Neural progenitor cell (in vitro differentiated cells): ENCODE data around the gene CKAP4. TPM values are rescaled to one million over a fixed set of nuclear protein-coding genes. Genes with fewer than 3 reads are reported as not detected.

Experiments
- DNase-seq: peaks from one replicate; pipeline ENCODE4 v3.0.0-alpha.2; 2016; ENCODE audit warnings: low spot score
- H2AFZ ChIP-seq: fragments of 200-600 bp; sonication (generic); replicated peaks from 2 replicates; pipeline ENCODE4 v1.6.1; 2016; ENCODE audit warnings: antibody characterized with exemption
- H3F3A ChIP-seq: fragments of 200-600 bp; sonication (generic); 2 replicates; pipeline ENCODE4 v1.6.1; 2016; ENCODE audit warnings: antibody characterized with exemption, low read depth
- H3K27ac ChIP-seq: fragments of 200-600 bp; sonication (generic); 2 replicates; pipeline ENCODE4 v1.5.1; 2016; ENCODE audit warnings: mild to moderate bottlenecking
- H3K27me3 ChIP-seq: fragments of 200-600 bp; sonication (generic); 2 replicates; pipeline ENCODE4 v1.6.1; 2016; ENCODE audit warnings: mild to moderate bottlenecking, moderate library complexity
- H3K36me3 ChIP-seq: fragments of 200-600 bp; sonication (generic); 2 replicates; pipeline ENCODE4 v1.5.1; 2016
- H3K4me1 ChIP-seq: fragments of 200-600 bp; sonication (generic); 2 replicates; pipeline ENCODE4 v1.6.1; 2016; ENCODE audit warnings: mixed run types
- H3K4me2 ChIP-seq: fragments of 200-600 bp; sonication (generic); 2 replicates; pipeline ENCODE4 v1.6.1; 2016
- H3K4me3 ChIP-seq: fragments of 200-600 bp; sonication (generic); 2 replicates; pipeline ENCODE4 v1.5.1; 2016
- H3K79me2 ChIP-seq: fragments of 200-600 bp; sonication (generic); 2 replicates; pipeline ENCODE4 v1.6.1; 2016; ENCODE audit warnings: low read depth
- H3K9ac ChIP-seq: fragments of 200-600 bp; sonication (generic); 2 replicates; pipeline ENCODE4 v1.6.1; 2016
- H3K9me3 ChIP-seq: fragments of 200-600 bp; sonication (generic); 2 replicates; pipeline ENCODE4 v1.5.1; 2016; ENCODE audit warnings: low read depth
- H4K20me1 ChIP-seq: fragments of 200-600 bp; sonication (generic); 2 replicates; pipeline ENCODE4 v1.6.1; 2016; ENCODE audit warnings: low read depth
- H3K27ac Mint-ChIP-seq: 3 replicates; pipeline ENCODE4 v1.8.0; 2021; ENCODE audit warnings: mixed read lengths
- H3K27me3 Mint-ChIP-seq: 2 replicates; pipeline ENCODE4 v1.8.0; 2022; ENCODE audit warnings: low read depth, mild to moderate bottlenecking, inconsistent platforms, moderate library complexity, mixed read lengths; ENCODE audit not compliant: insufficient read depth
- H3K36me3 Mint-ChIP-seq: 3 replicates; pipeline ENCODE4 v1.8.0; 2021; ENCODE audit warnings: mixed read lengths
- H3K4me1 Mint-ChIP-seq: 3 replicates; pipeline ENCODE4 v1.8.0; 2021; ENCODE audit warnings: mixed read lengths
- H3K4me3 Mint-ChIP-seq: 3 replicates; pipeline ENCODE4 v1.8.0; 2021; ENCODE audit warnings: mild to moderate bottlenecking, moderate library complexity, mixed read lengths
- H3K9me3 Mint-ChIP-seq: 3 replicates; pipeline ENCODE4 v1.8.0; 2020; ENCODE audit warnings: mixed read lengths
- CTCF ChIP-seq: fragments of 200-600 bp; sonication (generic); IDR thresholded peaks from 2 replicates; pipeline ENCODE4 v1.5.1; 2017; ENCODE audit warnings: antibody characterized with exemption, mild to moderate bottlenecking
- EZH2 ChIP-seq: fragments of 200-600 bp; sonication (generic); IDR thresholded peaks from 2 replicates; pipeline ENCODE4 v1.6.1; 2017; ENCODE audit warnings: antibody characterized with exemption, mild to moderate bottlenecking, moderate library complexity
- EZH2phosphoT487 ChIP-seq: fragments of 200-600 bp; sonication (generic); IDR thresholded peaks from 2 replicates; pipeline ENCODE4 v1.6.1; 2017; ENCODE audit warnings: antibody characterized with exemption
- total RNA-seq: library from RNA; depleted of rRNA; stranded (reverse); fragments of >200 nt; gene quantifications from 2 replicates; pipeline ENCODE4 v1.2.3, GENCODE V29; 2015; ENCODE audit warnings: low replicate concordance

CKAP4 gene
- total RNA-seq, 1 donor from 2014 or later = 58.7 TPM

- Mint-ChIP-seq H3K27me3 (peaks cover 2% of the 10 kb centered on the region), H3K4me3 (no peak overlapping the region), H3K36me3 (no peaks in the 10 kb centered on the region), H3K9me3 (no peaks in the 10 kb centered on the region), H3K4me1 (no peaks in the 10 kb centered on the region), H3K27ac (no peak overlapping the region)
- Histone ChIP-seq H3K27me3 (no peaks in the 10 kb centered on the region), H3K9ac (no peak overlapping the region), H3K4me3 (no peak overlapping the region), H4K20me1 (no peaks in the 10 kb centered on the region), H2AFZ (no peak overlapping the region), H3K27ac (no peak overlapping the region), H3F3A (no peaks in the 10 kb centered on the region), H3K4me1 (no peaks in the 10 kb centered on the region), H3K79me2 (no peaks in the 10 kb centered on the region), H3K9me3 (no peaks in the 10 kb centered on the region), H3K4me2 (no peak overlapping the region), H3K36me3 (no peaks in the 10 kb centered on the region)
- TF ChIP-seq EZH2 = no peak
- no peak for TF ChIP-seq CTCF
- no peak for TF ChIP-seq EZH2phosphoT487
- no peak for DNase-seq
Observed at GRCh38 chr12:106292339-106292738, 44.5 kb upstream of the CKAP4 start.

GRCh38 chr12:106291342-106291741, 43.5 kb upstream of the CKAP4 start:
- Histone ChIP-seq H3K4me2 (no peak overlapping the region), H3K27me3 (no peaks in the 10 kb centered on the region), H3K4me3 (no peak overlapping the region), H3K9me3 (no peaks in the 10 kb centered on the region), H3K9ac (no peak overlapping the region), H4K20me1 (no peaks in the 10 kb centered on the region), H3K79me2 (no peaks in the 10 kb centered on the region), H3K4me1 (no peaks in the 10 kb centered on the region), H3K36me3 (no peaks in the 10 kb centered on the region), H3K27ac (no peak overlapping the region), H2AFZ (no peak overlapping the region), H3F3A (no peaks in the 10 kb centered on the region)
- Mint-ChIP-seq H3K36me3 (no peaks in the 10 kb centered on the region), H3K4me3 (no peak overlapping the region), H3K27me3 (peaks cover 2% of the 10 kb centered on the region), H3K9me3 (no peaks in the 10 kb centered on the region), H3K27ac (no peak overlapping the region), H3K4me1 (no peaks in the 10 kb centered on the region)
- TF ChIP-seq EZH2phosphoT487 (no peak), EZH2 (no peak), CTCF (no peak)
- DNase-seq = no peak

DNA sequence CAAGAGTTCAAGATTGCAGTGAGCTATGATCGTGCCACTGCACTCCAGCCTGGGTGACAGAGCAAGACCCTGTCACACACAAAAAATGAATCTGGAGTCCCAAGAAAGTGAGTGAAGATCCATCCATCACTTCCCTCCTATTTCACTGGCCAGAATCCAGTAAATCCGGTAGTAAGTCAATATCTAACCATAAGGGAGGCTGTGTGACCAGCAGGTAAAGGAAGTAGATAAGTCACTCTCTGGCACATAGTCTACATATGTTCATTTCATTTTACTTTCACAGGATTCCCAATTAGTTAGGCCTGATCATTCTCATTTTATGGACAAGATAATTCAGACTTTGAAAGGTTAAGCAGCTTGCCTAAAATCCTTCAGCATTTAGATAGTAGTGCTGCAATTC, 42.8 kb upstream of the CKAP4 start:
- DNase-seq = no peak
- no peak overlapping the region for H3K4me3 ChIP-seq

More for the DNA sequence above, 42.8 kb upstream of the CKAP4 start:
- peaks cover 2% of the 10 kb centered on the region for H3K27me3 Mint-ChIP-seq
- H3K4me1 Mint-ChIP-seq = peaks cover 2% of the 10 kb centered on the region
- H3K36me3 Mint-ChIP-seq = no peaks in the 10 kb centered on the region
- no peaks in the 10 kb centered on the region for H3K9me3 ChIP-seq
- no peaks in the 10 kb centered on the region for H3K4me1 ChIP-seq
- no peak overlapping the region for H3K9ac ChIP-seq
- H3K27ac Mint-ChIP-seq = no peak overlapping the region
- no peak overlapping the region for H3K4me2 ChIP-seq
- no peak for TF ChIP-seq EZH2
- no peak for TF ChIP-seq CTCF
- no peak overlapping the region for H3K27ac ChIP-seq
- H3K79me2 ChIP-seq = no peaks in the 10 kb centered on the region
- no peak overlapping the region for H3K4me3 Mint-ChIP-seq
- H3K36me3 ChIP-seq = no peaks in the 10 kb centered on the region
- no peaks in the 10 kb centered on the region for H4K20me1 ChIP-seq
- no peaks in the 10 kb centered on the region for H3F3A ChIP-seq
- no peaks in the 10 kb centered on the region for H3K9me3 Mint-ChIP-seq
- no peak overlapping the region for H2AFZ ChIP-seq
- no peaks in the 10 kb centered on the region for H3K27me3 ChIP-seq
